GM20431 (cell line): Measurements from ENCODE around the gene NOL4.
"Not testable (repeated sequence)": the region's sequence is repeated elsewhere in the genome, so short reads cannot be mapped to it uniquely, and the experiment has no call there.

Source experiments
- in situ Hi-C: fragments of 300-500 bp; cut with MseI, MboI; formaldehyde crosslinking; loops from one replicate; pipeline ENCODE4 v1.15.0; 2020; ENCODE audit warnings: low sequenced_read_pairs; ENCODE audit not compliant: unreplicated experiment

The NOL4 gene

GRCh38 chr18:34224423-34225217 is at the start of gene NOL4:
Gene NOL4 (minus strand): TSS chr18:34224913. CDS start chr18:34223253, 1,660 bp downstream.
- in situ Hi-C loops = no loop called here

- in situ Hi-C loops = not testable (repeated sequence)
Observed at GRCh38 chr18:34266029-34266428, 41.3 kb upstream of the NOL4 start.

GRCh38 chr18:34261865-34262780 is 37.4 kb upstream of the NOL4 start:
- in situ Hi-C loops = no loop called here

GRCh38 chr18:34258176-34258575 is 33.5 kb upstream of the NOL4 start:
- in situ Hi-C loops = no loop called here

DNA sequence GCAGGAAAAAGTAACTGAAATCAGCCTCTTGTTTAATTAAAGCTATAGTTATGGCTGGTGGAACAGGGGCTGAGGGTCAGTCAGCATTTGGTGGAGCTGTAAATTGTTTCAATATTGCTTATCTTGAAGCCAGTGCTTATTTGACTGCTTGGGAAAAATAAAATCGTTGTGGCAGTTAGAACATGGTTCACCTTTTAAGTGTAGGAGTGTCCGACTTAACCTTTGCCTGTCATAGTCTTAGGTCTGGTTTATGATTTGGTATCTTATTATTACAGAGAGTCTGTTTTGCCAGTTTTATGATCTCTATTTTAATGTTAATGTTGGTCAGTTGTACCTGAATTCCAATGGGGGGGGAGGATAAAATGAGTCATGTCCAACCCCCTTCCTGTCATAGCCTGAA is 27.2 kb upstream of the NOL4 start:
- in situ Hi-C loops = no loop called here

GRCh38 chr18:34248727-34249126 is 24.0 kb upstream of the NOL4 start:
- in situ Hi-C loops = no loop called here

DNA sequence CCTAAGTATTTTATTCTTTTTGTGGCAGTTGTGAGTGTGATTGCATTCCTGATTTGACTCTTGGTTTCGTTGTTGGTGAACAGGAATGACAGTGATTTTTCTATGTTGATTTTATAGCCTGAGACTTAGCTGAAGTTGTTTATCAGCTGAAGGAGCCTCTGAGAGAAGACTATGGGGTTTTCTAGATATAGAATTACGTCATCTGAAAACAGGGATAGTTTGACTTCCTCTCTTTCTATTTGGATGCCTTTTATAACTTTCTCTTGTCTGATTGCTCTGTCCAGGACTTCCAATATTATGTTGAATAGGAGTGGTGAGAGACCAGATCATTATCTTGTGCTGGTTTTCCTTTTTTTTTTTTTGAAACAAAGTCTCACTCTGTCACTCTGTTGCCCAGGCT is 18.0 kb upstream of the NOL4 start:
- in situ Hi-C loops = no loop called here

- in situ Hi-C loops = not testable (repeated sequence)
Observed at GRCh38 chr18:34233781-34234388, 9.2 kb upstream of the NOL4 start.

- in situ Hi-C loops = no loop called here
Observed at GRCh38 chr18:34225218-34225553, 473 bp upstream of the NOL4 start.

GRCh38 chr18:34223893-34224422 is 755 bp downstream of the NOL4 start:
- in situ Hi-C loops = no loop called here

GRCh38 chr18:34223164-34223892 is 1.4 kb downstream of the NOL4 start:
- in situ Hi-C loops = no loop called here

- in situ Hi-C loops = no loop called here
Observed at GRCh38 chr18:34222307-34223163, 2.2 kb downstream of the NOL4 start.

GRCh38 chr18:34221971-34222306 is 2.8 kb downstream of the NOL4 start:
- in situ Hi-C loops = no loop called here

DNA sequence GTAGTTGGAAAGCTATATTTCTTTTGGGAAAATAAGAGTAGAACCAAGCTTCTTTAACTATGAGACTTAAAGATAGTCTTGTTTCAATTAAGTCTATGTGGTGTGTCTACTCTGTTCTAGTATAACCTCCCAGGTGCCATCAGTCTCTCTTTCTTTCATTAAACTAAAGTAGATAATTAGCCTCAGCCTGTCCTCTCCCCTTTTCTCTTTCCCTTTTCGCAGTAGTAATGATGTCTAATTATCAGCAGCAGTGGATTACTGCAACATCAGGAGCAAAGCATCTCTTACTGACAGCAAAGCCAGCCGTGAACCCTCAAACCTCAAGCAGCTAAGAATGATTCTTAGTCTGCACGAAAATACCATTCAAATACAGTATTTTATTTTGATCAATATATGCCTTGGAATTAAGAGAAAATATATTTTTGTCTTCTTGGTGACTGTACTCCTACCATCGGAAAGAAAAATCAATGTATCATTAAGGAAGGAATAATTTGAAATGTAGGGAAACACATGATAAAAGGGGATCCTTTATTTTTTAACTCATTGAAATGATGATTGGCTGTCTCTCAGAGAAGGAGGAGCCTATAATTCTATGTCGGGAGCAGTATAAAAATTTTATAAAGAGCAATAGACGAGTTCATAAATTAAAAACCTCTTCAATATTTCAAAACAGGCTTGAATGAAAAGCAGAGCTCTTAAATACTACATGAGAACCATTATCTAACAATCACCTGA is 4.5 kb downstream of the NOL4 start:
- in situ Hi-C loops = no loop called here

DNA sequence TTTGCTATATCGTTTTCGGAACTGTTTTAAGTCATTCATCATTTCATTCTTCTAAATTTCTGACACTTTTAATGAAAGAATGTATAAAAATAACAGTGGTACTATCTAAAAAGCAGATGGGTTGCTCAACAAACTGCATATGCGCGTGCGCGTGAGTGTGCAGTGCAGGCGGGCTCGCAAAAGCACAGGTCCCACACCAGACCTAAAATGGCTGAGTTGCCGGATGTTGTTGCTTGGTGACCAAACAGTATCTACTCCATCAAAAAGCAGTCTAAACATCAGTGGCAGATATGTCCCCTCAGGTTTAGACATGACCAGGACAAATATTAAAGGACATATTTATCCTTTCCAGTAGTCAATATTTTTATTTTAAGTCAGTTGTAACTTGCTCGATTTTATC is 5.1 kb downstream of the NOL4 start:
- in situ Hi-C loops = no loop called here

- in situ Hi-C loops = no loop called here
Observed at GRCh38 chr18:34212511-34212910, 12.2 kb downstream of the NOL4 start.

DNA sequence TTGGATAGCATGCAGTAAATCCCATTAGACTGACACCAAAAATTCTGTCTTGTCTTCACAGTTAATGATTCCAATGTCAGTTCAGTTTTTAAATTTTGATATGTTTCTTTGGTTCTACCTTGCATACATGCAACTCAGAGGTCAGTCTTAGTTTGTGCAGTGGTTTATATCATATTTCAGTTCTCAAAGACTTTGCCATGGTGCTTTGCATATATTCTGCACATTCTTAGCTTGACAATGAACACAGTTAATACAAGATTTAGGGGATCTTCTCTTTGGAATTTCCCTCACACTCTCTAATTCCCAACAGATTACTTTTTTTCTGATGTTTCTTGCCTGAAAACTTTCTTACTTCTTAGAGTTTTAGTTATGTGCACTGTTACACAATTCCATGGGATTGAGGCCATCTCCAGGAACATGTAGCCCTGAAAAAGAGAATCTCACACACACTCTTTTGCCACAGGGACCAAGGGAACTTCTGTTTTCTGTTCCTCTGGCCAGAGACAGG is 17.3 kb downstream of the NOL4 start:
- in situ Hi-C loops = no loop called here

- in situ Hi-C loops = no loop called here
Observed at GRCh38 chr18:34203866-34204265, 20.8 kb downstream of the NOL4 start.
